NCI-H748 treated with DMSO at 0.1 percent for 48 hours (cell line): ENCODE measurements around the gene NTRK3.
"Not testable (repeated sequence)": the region's sequence is repeated elsewhere in the genome, so short reads cannot be mapped to it uniquely, and the experiment has no call there.

Experiments
- DNase-seq: peaks from one replicate; lab custom pipeline; 2025; lab: John Stamatoyannopoulos, UW

Gene NTRK3

DNA sequence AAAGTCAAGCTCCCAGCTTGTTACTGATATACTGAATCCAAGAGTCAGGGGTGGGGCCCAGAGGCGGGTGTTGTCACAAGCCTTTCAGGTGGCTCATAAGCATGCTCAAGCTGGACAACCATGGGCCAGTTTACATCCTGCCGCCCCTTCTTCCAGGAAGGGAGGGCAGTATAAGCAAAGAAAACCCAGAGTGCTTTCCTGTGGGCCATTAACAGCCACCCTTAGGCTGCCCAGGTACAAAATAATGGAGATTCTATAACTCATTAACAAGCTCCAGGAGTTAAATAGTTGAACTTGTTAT, 183.2 kb downstream of the NTRK3 start:
- no peak for DNase-seq

- no peak for DNase-seq
Observed at GRCh38 chr15:88072598-88073390, 183.7 kb downstream of the NTRK3 start.

- DNase-seq = not testable (repeated sequence)
Observed at GRCh38 chr15:88072133-88072532, 184.4 kb downstream of the NTRK3 start.

GRCh38 chr15:88071141-88071540, 185.4 kb downstream of the NTRK3 start:
- no peak for DNase-seq

DNA sequence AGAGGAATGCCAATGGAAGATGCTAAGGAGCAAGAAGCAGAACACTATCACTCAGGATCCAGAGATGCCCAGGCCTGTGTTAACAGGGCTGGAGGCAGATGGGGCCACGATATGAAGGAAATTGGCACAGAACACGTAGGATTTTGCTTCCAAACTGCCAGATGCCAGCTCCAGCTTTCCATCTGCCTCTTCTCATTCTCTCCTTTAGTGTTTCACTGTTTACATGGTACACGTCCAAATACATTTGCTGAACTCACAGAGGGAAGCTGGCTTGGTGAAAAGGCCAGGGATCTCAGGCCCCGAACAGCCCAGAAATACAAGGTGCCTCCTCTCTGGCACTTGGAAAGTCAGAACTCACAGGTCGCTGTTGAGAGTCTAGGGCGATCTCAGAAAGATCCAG, 187.0 kb downstream of the NTRK3 start:
- DNase-seq = no peak

- DNase-seq = no peak
Observed at GRCh38 chr15:88067331-88067685, 189.2 kb downstream of the NTRK3 start.

GRCh38 chr15:88066636-88067330, 189.8 kb downstream of the NTRK3 start:
- DNase-seq = no peak

- DNase-seq = no peak
Observed at GRCh38 chr15:88061452-88061851, 195.1 kb downstream of the NTRK3 start.

- DNase-seq = no peak
Observed at GRCh38 chr15:88060383-88060782, 196.2 kb downstream of the NTRK3 start.

GRCh38 chr15:88057836-88058235, 198.7 kb downstream of the NTRK3 start:
- DNase-seq = no peak

DNA sequence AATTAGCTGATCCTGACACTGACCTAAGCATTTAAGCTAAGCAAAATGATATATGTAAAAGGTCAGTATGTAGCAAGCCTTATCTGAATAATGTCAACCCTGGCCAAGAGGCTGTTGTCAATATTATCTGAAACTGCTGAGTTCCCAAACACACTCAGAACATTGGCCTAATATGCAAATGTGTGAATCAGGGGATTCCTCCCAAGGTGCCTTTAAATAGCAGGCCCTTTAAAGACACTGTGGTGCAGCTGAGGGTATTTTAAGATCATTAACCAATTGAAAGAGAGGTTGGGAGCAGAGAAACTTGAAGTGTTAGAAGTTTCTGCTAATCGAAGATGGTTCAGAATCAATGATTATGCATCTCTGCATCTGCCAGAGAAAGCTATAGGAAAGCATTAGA, 207.0 kb downstream of the NTRK3 start:
- no peak for DNase-seq

DNA sequence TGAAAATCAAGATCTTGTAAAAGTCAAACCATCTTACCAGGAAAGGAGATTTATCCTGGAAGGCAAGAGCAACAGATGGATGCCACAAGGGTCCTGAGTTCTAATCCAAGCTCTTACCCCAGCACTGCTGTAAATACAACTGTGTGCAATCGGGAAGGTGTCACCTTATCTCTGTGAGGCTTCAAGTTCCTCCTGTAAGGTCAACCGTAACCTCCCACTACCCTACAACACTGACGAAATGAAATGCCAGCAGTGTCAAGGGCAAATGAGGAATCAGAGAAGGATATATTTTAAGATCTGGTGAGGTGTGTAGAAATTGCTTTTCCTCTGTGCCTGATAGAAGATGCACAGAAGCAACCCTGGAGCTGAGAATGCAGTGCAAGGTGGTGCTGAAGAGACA, 207.8 kb downstream of the NTRK3 start:
- DNase-seq = no peak

GRCh38 chr15:88048237-88048636, 208.3 kb downstream of the NTRK3 start:
- no peak for DNase-seq

DNA sequence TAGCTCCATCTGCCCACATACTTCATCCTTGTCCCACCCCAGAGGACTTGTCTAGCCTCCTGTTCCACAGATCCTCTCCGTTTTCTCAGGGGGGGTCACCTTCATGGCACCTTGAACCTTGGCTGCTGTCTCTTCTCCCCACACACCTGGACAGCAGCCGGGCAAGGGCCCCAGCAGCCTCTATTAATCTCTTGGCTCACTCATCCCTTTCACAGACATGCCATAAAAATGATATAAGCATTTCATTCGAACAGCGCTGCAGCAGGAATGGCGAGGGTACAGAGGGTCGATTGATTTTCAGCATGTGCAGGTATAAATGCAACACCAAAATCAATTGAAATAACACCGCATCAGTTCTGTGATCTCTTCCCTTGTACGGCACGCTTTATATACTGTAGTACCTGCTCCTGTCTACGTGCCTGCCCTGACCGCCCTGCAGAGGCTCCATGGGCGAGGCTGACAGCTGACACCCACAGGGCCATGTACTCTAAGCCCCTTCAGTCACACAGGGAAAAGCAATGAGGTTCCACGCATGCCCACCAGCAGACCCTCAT, 209.9 kb downstream of the NTRK3 start:
- DNase-seq = no peak

GRCh38 chr15:88043396-88043795, 213.1 kb downstream of the NTRK3 start:
- DNase-seq = no peak

- DNase-seq = no peak
Observed at GRCh38 chr15:88042047-88042446, 214.5 kb downstream of the NTRK3 start.

GRCh38 chr15:88040516-88040915, 216.0 kb downstream of the NTRK3 start:
- no peak for DNase-seq

DNA sequence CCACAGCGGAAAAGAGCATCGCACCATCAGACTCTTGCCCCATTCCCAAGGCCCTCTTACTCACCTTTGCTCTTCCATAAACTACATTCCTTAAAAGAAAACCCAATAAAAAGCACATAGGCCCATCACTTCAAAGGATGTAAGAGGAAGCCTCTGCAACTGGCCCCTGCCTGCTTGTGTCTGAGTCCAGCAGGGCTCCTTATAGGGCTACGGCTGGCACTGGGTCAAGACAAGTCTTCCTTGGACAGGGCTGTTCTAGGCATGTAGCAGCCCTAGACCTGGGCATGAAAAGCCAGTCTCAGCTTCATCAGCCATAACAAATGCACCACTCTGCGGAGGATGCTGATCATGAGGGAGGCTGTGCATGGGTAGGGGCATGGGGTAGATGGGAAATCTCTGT, 218.3 kb downstream of the NTRK3 start:
- no peak for DNase-seq

GRCh38 chr15:88036154-88036839, 220.2 kb downstream of the NTRK3 start:
- no peak for DNase-seq

DNA sequence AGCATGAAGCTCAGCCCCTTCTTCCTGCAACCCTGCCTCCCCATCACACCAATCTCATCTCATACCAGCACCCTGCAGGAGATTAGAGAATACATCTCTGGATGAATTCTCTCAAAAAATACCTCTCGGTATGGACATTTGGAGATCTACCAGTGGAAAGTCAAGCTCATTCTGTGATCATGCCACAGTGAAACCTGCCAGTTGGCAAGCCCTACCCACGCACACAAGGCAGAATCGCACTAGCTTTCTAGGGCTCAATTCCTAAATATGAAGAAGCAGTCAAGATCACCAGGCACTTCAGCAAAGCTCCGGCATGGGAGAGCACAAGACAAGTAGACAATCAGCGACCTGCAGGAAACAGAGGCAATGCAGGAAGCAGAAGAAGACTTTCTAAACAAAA, 221.2 kb downstream of the NTRK3 start:
- DNase-seq = no peak

- not testable (repeated sequence) for DNase-seq
Observed at GRCh38 chr15:88033421-88033820, 223.1 kb downstream of the NTRK3 start.

- no peak for DNase-seq
Observed at GRCh38 chr15:88032787-88033186, 223.8 kb downstream of the NTRK3 start.

DNA sequence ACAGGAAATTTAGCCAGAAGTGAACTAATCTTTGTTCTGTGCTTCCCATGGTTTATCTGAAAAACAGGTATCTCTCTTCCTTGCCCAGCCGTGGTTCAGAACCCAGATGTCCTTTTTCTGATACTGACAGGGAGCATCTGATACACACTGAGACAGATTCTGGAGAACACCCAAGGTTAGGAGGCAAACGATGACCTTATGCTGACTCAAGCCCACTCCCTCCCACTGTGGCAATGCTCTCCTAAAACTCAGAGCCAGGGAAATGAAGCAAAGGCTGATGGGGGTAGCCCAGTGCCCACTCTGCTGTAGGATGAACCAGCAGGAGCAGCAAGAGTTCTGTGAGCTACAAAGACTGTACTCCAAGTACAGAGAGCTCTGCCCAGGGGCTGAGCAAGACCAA, 225.1 kb downstream of the NTRK3 start:
- no peak for DNase-seq
